Stomach (tissue), 4 donors: Measurements from ENCODE around the gene ZBTB8A.

Experiments
- EP300 ChIP-seq: sonication (generic); formaldehyde crosslinking; IDR thresholded peaks from one replicate; pipeline ENCODE4 v1.6.1; 2017; ENCODE audit warnings: antibody characterized with exemption
- POLR2A ChIP-seq, 4 donors: fragments of 450-650 bp; IDR thresholded peaks; one replicate each; pipeline ENCODE4 v1.6.1; 2016; ENCODE audit warnings: antibody characterized with exemption in 4 of 4, control low read depth in 2 of 4, mild to moderate bottlenecking in 1 of 4, moderate library complexity in 1 of 4
- POLR2AphosphoS5 ChIP-seq, 3 donors: sonication (generic); formaldehyde crosslinking; IDR thresholded peaks; one replicate each; pipeline ENCODE4 v1.6.1; 2016; ENCODE audit warnings: antibody characterized with exemption in 3 of 3
- TF ChIP-seq, protein P1 (sequence below), 7 experiments: fragments of 450-650 bp in 4 of 7; fragments of 200-600 bp in 3 of 7; sonication (generic) in 3 of 7; IDR thresholded peaks; one replicate each; pipeline ENCODE4 v1.5.1; 2016 to 2019; ENCODE audit warnings: antibody characterized with exemption in 7 of 7, control low read depth in 2 of 7, mild to moderate bottlenecking in 1 of 7

DNA sequence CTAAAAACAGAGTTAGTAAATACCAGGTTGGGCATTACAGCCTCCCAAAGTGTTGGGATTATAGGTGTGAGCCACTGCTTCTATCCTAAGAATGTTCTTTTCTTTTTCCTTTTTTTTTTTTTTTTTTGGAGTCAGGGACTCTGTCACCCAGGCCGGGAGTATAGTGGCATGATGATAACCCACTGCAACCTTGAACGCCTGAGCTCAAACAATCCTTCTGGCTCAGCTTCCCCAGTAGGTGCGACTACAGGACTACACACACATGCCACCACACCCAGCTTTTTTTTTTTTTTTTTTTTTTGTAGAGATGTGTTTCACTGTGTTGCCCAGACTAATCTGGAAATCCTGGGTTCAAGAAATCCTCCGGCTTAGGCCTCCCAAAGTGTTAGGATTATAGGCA is 105.2 kb downstream of the ZBTB8A start:
- TF ChIP-seq POLR2A (IDR thresholded peaks at IDR 0.05) (no peak), POLR2AphosphoS5 (IDR thresholded peaks at IDR 0.05) (no peak), EP300 (no peak)
- TF ChIP-seq, protein P1, sequence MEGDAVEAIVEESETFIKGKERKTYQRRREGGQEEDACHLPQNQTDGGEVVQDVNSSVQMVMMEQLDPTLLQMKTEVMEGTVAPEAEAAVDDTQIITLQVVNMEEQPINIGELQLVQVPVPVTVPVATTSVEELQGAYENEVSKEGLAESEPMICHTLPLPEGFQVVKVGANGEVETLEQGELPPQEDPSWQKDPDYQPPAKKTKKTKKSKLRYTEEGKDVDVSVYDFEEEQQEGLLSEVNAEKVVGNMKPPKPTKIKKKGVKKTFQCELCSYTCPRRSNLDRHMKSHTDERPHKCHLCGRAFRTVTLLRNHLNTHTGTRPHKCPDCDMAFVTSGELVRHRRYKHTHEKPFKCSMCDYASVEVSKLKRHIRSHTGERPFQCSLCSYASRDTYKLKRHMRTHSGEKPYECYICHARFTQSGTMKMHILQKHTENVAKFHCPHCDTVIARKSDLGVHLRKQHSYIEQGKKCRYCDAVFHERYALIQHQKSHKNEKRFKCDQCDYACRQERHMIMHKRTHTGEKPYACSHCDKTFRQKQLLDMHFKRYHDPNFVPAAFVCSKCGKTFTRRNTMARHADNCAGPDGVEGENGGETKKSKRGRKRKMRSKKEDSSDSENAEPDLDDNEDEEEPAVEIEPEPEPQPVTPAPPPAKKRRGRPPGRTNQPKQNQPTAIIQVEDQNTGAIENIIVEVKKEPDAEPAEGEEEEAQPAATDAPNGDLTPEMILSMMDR (IDR thresholded peaks at IDR 0.05): no peak
